HG03159 (cell line): ENCODE data around the gene OSBPL3.

Source experiments
- ATAC-seq: cut with Tn5 transposase; IDR thresholded peaks from one replicate; pipeline ENCODE4 v1.9.1; 2021; ENCODE audit warnings: mild to moderate bottlenecking, moderate library complexity; ENCODE audit not compliant: unreplicated experiment

The OSBPL3 gene

GRCh38 chr7:24769014-24769830, 210.8 kb downstream of the OSBPL3 start:
- ATAC-seq, result no peak

DNA sequence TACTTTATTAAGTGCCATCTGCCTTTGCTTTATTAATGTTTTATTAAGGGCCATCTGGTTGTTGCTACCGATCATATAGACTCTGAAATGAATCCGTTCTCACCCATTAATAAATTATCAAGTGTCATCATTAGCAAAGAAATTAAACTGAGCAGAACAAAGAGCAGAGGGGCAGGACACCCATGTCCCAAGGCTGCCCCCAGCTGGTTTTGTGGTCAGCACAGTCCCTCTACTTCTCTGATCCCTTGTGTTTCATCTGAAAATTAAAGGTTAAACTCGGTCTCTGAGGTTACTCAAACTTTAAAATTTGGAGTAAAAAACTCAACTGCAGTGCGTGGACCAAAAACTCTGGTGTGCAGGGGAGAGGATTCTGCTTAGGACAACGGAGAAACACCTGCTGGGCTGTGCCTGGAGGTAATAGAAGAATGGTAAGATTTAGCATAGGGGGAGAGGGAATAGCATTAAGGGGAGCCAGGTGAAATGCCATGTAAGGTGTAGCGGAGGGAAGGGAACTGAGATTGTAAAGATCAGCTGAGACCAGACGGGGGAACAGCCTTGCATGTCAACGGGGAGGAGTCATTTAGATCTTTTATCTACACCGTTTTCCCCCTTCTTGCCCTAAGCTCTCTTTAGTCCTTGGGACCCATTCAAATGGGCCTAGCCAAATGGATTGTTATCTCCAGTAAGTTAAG, 212.0 kb downstream of the OSBPL3 start:
- no peak for ATAC-seq

DNA sequence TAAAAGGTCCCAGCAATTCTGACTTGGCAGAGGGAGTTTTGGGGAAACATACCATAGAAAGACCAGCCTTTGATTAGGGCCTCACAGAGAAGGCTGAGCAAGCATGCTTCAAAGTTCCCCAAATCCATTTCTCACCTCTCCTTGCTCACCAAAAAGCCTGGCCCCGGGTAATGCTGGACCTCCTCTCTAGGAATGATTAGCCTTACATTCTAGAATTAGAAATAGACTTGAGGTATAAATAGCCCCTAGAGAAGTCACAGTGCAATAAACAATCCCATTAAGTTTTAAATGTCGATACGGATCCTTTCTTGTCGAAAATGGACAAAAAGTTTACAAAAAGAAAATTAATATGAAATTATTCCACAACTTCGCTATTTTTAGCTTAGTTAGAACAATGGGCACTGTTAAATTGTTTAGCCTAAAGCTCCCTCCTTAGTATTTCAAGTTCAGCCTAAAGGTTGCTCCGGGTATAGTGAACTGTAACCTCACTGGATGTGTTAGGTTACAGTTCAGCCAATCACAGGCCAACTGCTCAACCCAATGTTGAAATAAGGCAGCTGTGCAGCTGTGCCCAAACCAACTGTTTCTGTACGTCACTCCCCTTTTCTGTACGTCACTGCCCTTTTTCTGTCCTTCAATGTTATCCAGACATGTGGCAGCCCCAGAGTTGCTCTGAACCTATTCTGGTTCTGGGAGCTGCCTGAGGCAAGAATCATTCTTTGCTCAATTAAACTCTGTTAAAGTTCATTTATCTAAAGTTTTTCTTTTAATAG, 214.8 kb downstream of the OSBPL3 start:
- ATAC-seq, result no peak

DNA sequence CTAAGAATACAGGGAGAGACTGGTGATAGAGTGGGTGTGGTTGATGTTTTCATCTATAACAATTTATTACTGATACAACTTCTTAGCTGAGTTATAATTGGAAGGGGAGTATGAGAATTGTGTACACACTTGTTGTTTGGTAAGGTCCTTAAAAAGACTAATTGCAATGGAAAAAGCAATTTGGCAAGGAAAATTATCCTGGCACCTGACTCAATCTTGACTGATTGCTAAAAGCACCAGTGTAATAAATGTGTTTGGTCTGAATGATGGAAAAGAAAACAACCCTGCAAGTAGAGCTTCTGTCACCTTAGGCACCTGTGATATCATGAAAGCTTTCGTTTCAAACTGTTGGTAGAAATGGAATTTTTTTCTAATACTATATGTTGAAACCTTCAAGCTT, 216.0 kb downstream of the OSBPL3 start:
- no peak for ATAC-seq

GRCh38 chr7:24763303-24763901, 216.6 kb downstream of the OSBPL3 start:
- ATAC-seq, result no peak

- no peak for ATAC-seq
Observed at GRCh38 chr7:24762771-24763170, 217.2 kb downstream of the OSBPL3 start.

- ATAC-seq, result no peak
Observed at GRCh38 chr7:24760968-24761367, 219.0 kb downstream of the OSBPL3 start.

DNA sequence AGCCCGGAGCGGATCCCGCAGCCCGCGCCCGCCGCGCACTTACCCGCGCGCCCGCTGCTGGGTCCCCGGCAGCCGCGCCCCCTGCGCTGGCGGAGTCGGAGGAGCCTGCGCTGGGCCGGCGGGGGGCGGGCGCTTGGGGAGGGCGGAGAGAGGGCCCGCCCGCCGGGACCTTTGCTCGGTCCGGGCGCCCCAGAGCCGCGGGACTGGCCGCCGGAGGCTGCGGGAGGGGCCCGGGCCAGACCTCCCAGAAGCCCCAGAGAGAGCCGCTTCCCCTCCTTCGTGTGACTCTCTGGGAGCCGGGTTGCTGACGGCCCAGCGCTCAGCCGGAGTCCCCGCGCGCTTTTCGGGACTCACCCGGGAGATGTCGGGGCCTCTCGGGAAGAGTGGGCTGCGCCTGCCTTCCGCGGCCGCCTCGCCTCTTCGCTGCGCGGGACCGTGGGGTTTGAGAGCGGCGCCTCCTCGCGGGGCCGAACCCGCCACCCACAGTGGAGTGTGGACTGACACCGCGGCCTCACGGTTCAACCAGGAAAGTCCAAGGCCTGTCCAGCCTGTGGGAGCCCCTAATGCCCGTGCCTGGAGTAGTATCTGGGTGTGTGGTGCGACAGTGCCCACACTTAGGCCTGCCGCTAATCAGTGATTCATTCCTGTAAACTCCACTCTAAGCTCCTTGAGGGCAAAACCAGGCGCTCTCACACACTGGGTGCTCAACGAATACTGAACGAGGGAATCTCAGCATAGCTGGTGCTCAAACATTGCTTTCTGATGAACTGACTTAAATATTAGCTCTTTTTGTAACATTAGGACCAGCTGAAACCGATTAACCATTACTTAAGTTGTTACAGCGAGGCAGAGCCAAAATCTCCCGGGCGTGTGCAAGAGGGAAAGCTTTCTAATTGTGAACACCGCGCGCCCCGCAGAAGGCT, 222.4 kb downstream of the OSBPL3 start, which contains the start of gene GSDME:
GSDME (minus strand) TSS at position 112 of the 923 bp plus-strand sequence. CDS start 7,690 bp downstream, outside the sequence.
- ATAC-seq, result peak; percentile 55

DNA sequence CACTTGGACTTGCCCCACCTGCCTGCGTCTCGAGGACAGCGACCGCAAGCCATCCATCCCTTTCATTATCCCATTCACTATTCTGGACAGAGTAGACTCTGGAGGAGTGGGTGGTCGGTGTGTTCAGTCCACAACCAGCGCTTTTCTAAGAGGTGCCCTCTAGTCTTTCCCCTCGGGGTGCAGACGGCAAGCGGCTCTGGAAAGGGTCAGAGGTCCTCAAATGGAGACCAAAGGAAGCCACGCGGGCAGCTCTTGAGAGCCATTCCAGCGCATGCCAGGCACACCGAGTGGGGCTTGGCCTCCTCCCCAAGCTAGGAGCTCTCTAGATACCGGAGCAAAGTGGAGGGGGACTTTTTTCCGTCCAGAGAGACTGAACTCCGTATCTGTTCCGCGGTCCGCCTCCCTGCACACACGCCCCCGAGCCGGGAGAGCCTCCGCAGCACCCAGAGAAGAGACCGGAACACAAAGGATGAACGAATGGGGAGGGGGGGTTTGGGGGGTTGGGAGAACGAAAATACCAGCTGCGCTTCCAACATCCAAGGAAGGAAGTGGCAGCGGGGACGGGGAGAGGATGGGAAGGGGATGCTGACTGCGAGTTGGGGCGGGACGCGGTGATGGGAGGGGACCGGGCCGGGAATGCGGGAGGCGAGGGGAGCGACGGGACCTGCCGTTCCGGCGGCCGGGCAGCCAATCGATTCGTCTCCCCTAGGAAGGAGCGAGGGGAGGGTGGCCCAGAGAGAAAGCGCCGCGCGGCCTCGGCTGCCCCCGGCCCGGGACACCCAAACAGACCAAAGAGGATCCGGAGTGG, 223.2 kb downstream of the OSBPL3 start:
- ATAC-seq, result no peak

DNA sequence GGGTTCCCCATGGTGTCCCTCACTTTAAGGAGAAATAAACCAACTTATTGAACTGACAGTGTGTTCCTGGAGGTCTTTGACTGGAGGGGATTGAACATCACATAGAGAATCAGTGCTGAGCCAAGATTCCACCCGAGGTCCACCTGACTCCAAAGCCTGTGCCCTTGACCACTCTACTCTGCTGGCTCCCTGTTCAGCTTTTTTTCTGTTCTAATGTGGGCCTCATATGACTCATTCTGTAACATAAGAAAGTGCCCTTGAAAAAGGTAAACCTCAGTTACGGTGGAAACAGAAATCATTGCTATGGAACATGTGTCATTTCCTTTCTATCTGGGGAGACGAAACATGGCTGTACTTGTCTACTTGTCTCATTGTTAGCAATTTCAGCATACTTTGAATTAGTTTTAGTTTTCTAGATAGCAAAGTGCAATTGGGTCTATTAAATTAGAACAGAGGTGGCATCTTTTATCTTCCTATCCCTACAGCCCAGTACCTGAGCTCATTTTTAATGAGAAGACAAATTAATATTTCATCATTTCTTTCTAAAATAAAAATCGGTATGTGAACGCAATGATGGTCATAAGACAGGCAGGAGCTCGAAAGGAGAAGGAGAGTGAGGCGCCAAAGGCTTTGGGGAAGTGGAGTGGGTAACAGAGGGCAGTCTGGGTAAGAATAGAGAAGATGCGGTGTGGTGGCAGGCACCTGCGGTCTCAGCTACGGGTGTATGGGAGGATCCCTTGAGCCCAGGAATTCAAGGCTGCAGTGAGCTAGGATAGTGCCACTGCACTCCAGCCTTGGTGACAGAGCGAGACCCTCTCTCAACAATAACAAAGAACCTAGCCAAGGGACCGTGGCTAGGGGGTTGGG, 224.2 kb downstream of the OSBPL3 start:
- ATAC-seq, result peak; percentile 74

- ATAC-seq, result no peak
Observed at GRCh38 chr7:24754906-24755506, 225.0 kb downstream of the OSBPL3 start.

GRCh38 chr7:24752073-24752800, 227.7 kb downstream of the OSBPL3 start:
- ATAC-seq, result no peak

- no peak for ATAC-seq
Observed at GRCh38 chr7:24751484-24751883, 228.5 kb downstream of the OSBPL3 start.

- no peak for ATAC-seq
Observed at GRCh38 chr7:24750441-24751055, 229.4 kb downstream of the OSBPL3 start.

DNA sequence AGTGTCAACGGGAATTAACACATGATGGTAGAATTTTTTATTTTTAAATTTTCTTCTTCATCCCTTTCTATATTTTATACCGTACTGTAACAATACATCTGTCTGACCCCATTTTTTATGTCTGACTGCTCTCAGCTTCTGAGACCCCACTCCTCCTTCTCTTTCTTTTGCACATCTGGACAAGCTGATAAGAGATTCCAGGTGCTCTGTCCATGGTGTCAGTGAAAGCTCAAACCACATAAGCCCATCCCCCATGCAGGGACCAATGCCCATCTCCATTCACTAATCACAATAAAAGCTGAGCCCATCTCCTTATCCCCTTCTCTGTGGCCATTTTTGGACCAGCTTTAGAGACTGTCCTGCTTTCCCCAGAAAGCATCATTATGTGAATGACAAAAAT, 231.5 kb downstream of the OSBPL3 start:
- no peak for ATAC-seq
